Mucosa of rectum (tissue), 2 donors: Measurements from ENCODE around the gene HS1BP3.

Experiments used
- H3K27ac ChIP-seq, 2 donors: one replicate each; pipeline ENCODE4 v1.7.0; 2013; ENCODE audit warnings: inconsistent platforms in 2 of 2, low read depth in 2 of 2, low read length in 2 of 2
- H3K27me3 ChIP-seq, 2 donors: one replicate each; pipeline ENCODE4 v1.7.0; 2013; ENCODE audit warnings: low read length in 2 of 2; ENCODE audit not compliant: control insufficient read depth in 2 of 2, insufficient read depth in 2 of 2
- H3K36me3 ChIP-seq, 2 donors: one replicate each; pipeline ENCODE4 v1.7.0; 2013; ENCODE audit warnings: low read length in 2 of 2; ENCODE audit not compliant: control insufficient read depth in 2 of 2, insufficient read depth in 2 of 2
- H3K4me1 ChIP-seq, 2 donors: one replicate each; pipeline ENCODE4 v1.7.0; 2013; ENCODE audit warnings: low read length in 2 of 2, mild to moderate bottlenecking in 1 of 2; ENCODE audit not compliant: control insufficient read depth in 2 of 2, insufficient read depth in 2 of 2
- H3K4me3 ChIP-seq, 2 donors: one replicate each; pipeline ENCODE4 v1.7.0; 2013; ENCODE audit warnings: low read length in 2 of 2
- H3K9ac ChIP-seq, 2 donors: one replicate each; pipeline ENCODE4 v1.7.0; 2013; ENCODE audit warnings: low read length in 2 of 2, low read depth in 1 of 2, mild to moderate bottlenecking in 1 of 2
- H3K9me3 ChIP-seq, 2 donors: one replicate each; pipeline ENCODE4 v1.7.0; 2013; ENCODE audit warnings: low read length in 2 of 2; ENCODE audit not compliant: control insufficient read depth in 2 of 2
- donor health status: healthy.
- donor health status: Normal muscosa, but diverticular disease.

The HS1BP3 gene

DNA sequence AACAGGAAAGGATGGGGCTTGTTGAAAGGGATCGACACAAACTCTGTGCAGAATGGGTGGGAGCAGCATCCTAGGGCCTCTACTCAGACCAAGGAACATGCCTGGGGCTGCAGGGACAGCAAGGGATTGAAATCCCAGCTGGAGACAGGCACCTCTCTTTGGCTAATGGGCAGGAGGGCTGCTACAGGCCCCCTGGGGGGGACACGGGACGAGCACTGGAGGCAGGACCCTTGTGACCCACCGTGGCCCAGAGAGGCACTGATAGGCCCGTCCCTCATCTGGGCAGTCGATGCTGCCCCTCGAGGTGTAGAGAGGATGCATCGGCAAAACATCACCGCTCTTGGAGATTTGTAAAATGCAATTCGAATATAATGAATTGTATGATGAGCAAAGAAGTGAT lies 5.1 kb downstream of the HS1BP3 start:
- Histone ChIP-seq H3K36me3 (peaks cover 8 to 30% of the 10 kb centered on the region in 2 donors), H3K4me1 (peaks cover 21 to 22% of the 10 kb centered on the region in 2 donors), H3K4me3 (no peak overlapping the region), H3K27me3 (no peaks in the 10 kb centered on the region), H3K9ac (no peak overlapping the region), H3K27ac (no peak overlapping the region), H3K9me3 (no peaks in the 10 kb centered on the region)

DNA sequence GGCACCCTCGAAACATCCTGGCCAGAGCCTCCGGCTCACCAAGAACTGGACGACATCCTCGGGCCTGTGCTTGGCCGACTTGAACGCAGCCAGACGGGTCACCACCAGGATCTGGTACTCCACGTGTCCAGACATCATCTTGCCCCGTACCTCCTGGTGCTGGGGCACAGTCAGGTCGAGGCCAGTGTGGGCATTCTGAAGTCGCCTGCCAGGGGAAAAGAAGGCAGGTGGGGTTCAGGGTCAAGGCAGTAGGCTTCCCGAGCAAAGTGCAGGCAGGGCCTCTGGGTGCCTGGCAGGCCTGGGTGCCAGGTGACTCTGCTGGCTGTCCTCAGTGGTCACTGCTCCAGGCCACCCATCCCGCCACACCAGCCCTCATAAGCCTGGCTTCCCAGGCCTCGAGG lies 5.6 kb downstream of the HS1BP3 start:
- Histone ChIP-seq H3K27ac (no peak overlapping the region), H3K4me3 (no peak overlapping the region), H3K9me3 (no peaks in the 10 kb centered on the region), H3K9ac (no peak overlapping the region), H3K36me3 (peaks cover 12 to 35% of the 10 kb centered on the region in 2 donors), H3K4me1 (peaks cover 17 to 18% of the 10 kb centered on the region in 2 donors), H3K27me3 (no peaks in the 10 kb centered on the region)

DNA sequence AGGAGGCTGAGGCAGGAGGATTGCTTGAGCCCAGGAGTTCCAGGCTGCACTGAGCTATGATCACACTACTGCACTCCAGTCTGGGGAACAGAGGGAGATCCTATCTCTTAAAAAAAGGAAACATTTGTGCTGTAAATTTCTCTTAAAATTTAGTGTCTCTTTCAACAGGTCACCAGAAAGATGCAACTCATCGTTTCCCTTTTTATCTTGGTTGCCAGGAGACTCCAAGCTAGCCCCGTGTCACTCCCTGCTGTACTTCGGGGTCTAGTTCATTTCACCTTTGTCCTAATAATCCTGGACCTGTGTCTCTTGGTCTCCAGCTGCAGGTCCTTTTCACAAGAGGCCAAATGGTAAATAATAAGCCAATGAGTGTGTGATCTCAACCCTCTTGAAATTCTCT lies 7.1 kb downstream of the HS1BP3 start:
- Histone ChIP-seq H3K27me3 (no peaks in the 10 kb centered on the region), H3K4me3 (no peak overlapping the region), H3K9me3 (no peaks in the 10 kb centered on the region), H3K9ac (no peak overlapping the region), H3K36me3 (peaks cover 19 to 45% of the 10 kb centered on the region in 2 donors), H3K4me1 (peaks cover 6 to 9% of the 10 kb centered on the region in 2 donors), H3K27ac (no peak overlapping the region)

DNA sequence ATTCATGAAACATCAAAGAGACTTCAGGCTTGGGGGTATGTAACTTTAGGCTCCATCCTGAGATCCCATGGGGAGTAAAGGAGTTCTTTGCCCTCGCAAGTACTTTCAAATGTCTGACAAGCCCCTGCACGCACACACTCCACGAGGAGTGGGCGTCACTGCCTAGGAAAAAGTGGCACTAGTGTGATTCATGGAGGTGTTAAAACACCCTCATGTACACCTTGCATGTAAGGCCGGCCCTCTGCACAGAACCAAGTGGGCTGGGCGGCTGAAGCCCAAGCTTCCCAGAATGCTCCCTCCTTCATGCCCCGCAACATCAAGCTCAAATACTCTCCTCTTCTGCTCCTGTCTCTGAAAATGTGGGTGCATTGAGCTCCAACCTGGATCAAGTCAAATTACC lies 7.8 kb downstream of the HS1BP3 start:
- no peak overlapping the region for H3K4me3 ChIP-seq
- peaks cover 26 to 49% of the 10 kb centered on the region in 2 donors for H3K36me3 ChIP-seq
- no peak overlapping the region for H3K9ac ChIP-seq
- peaks cover 2 to 5% of the 10 kb centered on the region in 2 donors for H3K4me1 ChIP-seq
- H3K9me3 ChIP-seq: no peaks in the 10 kb centered on the region
- no peaks in the 10 kb centered on the region for H3K27me3 ChIP-seq
- no peak overlapping the region for H3K27ac ChIP-seq

DNA sequence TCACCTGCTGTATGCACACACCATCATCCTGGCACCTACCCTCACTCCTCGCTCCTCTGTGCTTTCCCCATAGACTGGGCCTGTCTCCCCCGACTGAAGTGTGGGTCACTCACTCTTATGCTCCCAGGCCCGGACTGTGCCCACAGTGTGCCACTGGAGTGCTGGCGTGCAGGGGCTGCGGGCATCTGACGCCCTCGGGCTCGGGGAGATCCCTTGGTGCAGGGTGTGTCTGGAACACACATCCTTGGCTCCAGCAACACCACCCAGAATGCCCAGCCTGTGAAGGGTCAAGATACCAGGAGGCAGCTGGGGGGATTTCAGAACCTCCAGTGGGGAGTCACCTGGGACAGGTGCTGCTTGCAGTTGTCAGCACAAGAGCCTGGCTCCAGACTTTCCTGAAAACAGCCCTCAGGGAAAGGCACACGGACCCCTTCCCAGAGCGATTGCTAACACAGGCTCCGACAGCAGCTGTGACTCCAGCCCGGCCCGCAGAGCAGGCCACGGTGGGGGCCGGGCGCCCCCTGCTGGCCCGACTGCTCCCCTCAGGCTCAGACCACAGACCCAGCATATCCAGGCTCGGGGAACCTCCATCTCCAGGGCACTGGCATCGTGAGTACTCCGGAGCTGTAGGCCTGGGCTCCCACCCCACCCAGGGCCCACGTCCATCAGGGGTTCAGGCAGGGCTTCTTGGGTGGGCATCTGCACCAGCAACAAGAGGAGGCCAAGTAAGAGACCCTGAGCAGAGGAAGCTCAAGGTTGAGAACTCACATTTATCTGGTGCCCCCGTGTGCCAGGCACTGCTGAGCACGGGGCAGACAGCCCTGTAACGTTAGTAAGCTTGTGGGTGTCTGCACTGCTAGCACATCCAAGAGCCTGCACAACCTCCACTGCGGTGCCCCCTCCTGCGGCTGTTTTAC lies 8.6 kb downstream of the HS1BP3 start:
- no peaks in the 10 kb centered on the region for H3K9me3 ChIP-seq
- peaks cover 27 to 57% of the 10 kb centered on the region in 2 donors for H3K36me3 ChIP-seq
- H3K4me3 ChIP-seq: no peak overlapping the region
- no peaks in the 10 kb centered on the region for H3K27me3 ChIP-seq
- peaks cover 0 to 2% of the 10 kb centered on the region in 2 donors for H3K4me1 ChIP-seq
- H3K27ac ChIP-seq: peak overlapping the region in 1 of 2 donors; percentile 50
- peak overlapping the region in 1 of 2 donors; percentile 15 for H3K9ac ChIP-seq

DNA sequence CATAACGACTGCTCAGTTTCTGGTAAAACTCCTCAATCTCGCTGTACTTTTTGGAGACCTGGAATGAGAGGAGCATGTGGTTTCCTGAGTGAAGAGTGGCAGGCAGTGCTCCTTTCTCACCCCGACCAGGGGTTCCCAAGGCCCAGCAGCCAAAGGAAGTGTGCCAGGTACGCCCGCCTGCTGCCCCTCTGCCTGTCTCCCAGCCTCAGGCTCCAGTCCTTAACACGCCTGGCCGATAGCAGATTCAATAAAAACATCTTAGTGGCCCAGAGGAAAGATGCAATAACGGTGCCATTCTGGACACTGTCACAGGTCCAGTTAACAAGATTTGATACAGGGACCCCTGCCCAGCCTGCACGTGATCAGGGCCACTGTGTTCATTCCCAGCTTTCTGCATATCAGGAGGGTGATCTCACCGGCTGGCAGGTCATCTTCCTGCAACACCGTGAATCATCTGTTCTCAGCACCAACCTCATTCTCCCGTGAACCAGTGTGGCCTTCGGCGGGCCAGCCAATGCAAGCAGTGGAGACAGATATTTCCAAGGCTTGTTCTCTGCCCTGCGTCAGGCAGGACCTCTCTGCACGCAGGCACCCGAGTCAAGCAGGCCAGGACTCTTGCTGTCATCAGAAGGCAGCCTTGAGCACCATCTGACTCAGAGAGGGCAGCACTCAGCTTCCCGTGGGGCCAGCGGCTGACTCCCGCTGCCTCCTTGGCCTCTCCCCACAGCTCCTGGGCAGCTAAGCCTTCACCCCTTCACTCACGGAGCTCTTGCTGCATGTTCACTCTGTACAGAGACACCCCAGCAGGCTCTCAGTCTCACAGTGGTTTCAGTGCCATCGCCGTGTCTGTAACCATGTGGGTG lies 9.5 kb downstream of the HS1BP3 start:
- Histone ChIP-seq H3K27me3 (no peaks in the 10 kb centered on the region), H3K36me3 (peaks cover 24 to 60% of the 10 kb centered on the region in 2 donors), H3K4me3 (no peak overlapping the region), H3K27ac (peak overlapping the region in 1 of 2 donors; percentile 50), H3K4me1 (no peaks in the 10 kb centered on the region), H3K9me3 (no peaks in the 10 kb centered on the region), H3K9ac (no peak overlapping the region)

DNA sequence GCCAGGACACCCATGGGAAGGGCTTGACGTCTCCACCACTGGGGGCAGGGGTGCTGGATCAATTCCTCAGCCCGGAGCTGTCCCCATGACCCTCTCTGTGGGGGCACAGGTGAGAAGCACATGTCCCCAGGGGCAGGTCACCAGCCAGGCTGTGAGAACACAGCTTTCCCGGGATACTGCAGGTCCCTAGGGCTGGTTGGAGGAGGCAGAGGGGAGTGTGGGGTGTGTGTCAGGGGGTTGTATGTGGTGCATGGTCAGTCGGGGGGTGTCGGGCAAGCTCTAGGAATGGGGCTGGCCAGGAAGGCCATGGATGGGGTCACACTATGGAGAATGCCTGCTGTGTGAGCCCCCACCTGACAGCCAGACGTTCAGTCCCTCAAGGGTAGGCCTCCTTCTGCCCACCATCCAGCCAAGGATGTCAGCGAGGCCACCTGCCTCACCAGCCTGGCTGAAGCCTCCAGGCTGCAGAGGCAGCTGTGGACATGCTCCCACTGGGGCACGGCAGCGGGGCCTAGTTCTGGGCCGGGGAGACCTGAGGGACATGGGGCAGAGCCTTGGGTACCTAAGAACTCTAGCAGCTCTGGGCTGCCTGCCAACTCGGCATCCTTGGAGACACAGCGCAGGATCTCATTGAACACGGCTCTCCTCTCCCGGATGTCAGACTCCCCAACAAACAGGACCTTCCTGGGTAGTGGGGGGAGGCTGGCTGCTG lies 10.3 kb downstream of the HS1BP3 start:
- Histone ChIP-seq H3K4me3 (no peak overlapping the region), H3K9me3 (no peaks in the 10 kb centered on the region), H3K9ac (no peak overlapping the region), H3K36me3 (peaks cover 23 to 64% of the 10 kb centered on the region in 2 donors), H3K4me1 (peaks cover 4 to 5% of the 10 kb centered on the region in 2 donors), H3K27me3 (no peaks in the 10 kb centered on the region), H3K27ac (peak overlapping the region in 1 of 2 donors; percentile 50)

GRCh38 chr2:20638646-20639430 lies 12.1 kb downstream of the HS1BP3 start:
- H3K4me1 ChIP-seq: peaks cover 14 to 21% of the 10 kb centered on the region in 2 donors
- H3K9me3 ChIP-seq: no peaks in the 10 kb centered on the region
- H3K36me3 ChIP-seq: peaks cover 19 to 49% of the 10 kb centered on the region in 2 donors
- no peak overlapping the region for H3K4me3 ChIP-seq
- no peaks in the 10 kb centered on the region for H3K27me3 ChIP-seq
- H3K9ac ChIP-seq: no peak overlapping the region
- peak overlapping the region in 1 of 2 donors; percentile 2 for H3K27ac ChIP-seq

- no peak overlapping the region for H3K27ac ChIP-seq
- no peak overlapping the region for H3K4me3 ChIP-seq
- no peak overlapping the region for H3K9ac ChIP-seq
- H3K36me3 ChIP-seq: peaks cover 19 to 44% of the 10 kb centered on the region in 2 donors
- H3K9me3 ChIP-seq: no peaks in the 10 kb centered on the region
- no peaks in the 10 kb centered on the region for H3K27me3 ChIP-seq
- peaks cover 18 to 30% of the 10 kb centered on the region in 2 donors for H3K4me1 ChIP-seq
Observed at GRCh38 chr2:20638014-20638413, 12.9 kb downstream of the HS1BP3 start.
